K562 (cell line): ENCODE results near the gene STIM1. TPM values are rescaled to one million over a fixed set of nuclear protein-coding genes. Genes with fewer than 3 reads are reported as not detected.

Experiments used
- ATAC-seq: fragments of 200-7000 bp; cut with Tn5 transposase; 3 replicates; pipeline ENCODE4 v1.9.1; 2020; ENCODE audit warnings: moderate library complexity
- BruUV-seq: library from RNA; stranded (reverse); fragments of 400-500 nt; replicated peaks from 2 replicates; lab custom pipeline; 2021; lab: Mats Ljungman, UMichigan
- CTCF ChIA-PET: fragments of 300-600 bp; formaldehyde crosslinking; extraction: SDS; loops from one replicate; lab custom pipeline; 2021; ENCODE audit warnings: low intra/inter-chr PET ratio; lab: Yijun Ruan, JAX
- POLR2A ChIA-PET: fragments of 300-600, 350-650 bp; sonication (Branson Sonifier 250); formaldehyde crosslinking; extraction: SDS; loops from one replicate; lab custom pipeline; 2021; ENCODE audit warnings: antibody characterized with exemption, inconsistent platforms; lab: Yijun Ruan, JAX
- DNase-seq, 4 experiments: peaks; one replicate each; pipeline versions ENCODE4 v3.0.0 to v3.0.0-alpha.2; 2011 to 2018; ENCODE audit warnings: low spot score in 3 of 4, mixed read lengths in 3 of 4; ENCODE audit errors: extremely low read depth in 1 of 4
- FAIRE-seq: peaks from 2 replicates; lab custom pipeline; 2011; peaks lifted over from hg19 to GRCh38; lab: Jason Lieb, UNC
- H2AFZ ChIP-seq: 2 replicates; pipeline ENCODE4 v1.6.0; 2011; ENCODE audit warnings: low read depth, low read length, control low read depth, inconsistent platforms
- H3K27ac ChIP-seq: fragments of 200-600 bp; 3 replicates; pipeline ENCODE4 v1.8.0; 2011; ENCODE audit warnings: low read depth, mild to moderate bottlenecking, control low read depth, inconsistent platforms, low read length, moderate library complexity, mixed read lengths; ENCODE audit errors: extremely low read depth
- H3K27me3 ChIP-seq, 2 experiments: fragments of 300-600 bp in 1 of 2; 2 replicates in 1 of 2; 3 replicates in 1 of 2; pipeline versions ENCODE4 v1.6.0 to v1.8.0; 2011; ENCODE audit warnings: inconsistent platforms in 2 of 2, low read length in 2 of 2, mild to moderate bottlenecking in 1 of 2, mixed read lengths in 1 of 2, moderate library complexity in 1 of 2; ENCODE audit not compliant: control insufficient read depth in 2 of 2, insufficient read depth in 2 of 2
- H3K36me3 ChIP-seq: fragments of 300-600 bp; 3 replicates; pipeline ENCODE4 v1.8.0; 2011; ENCODE audit warnings: mild to moderate bottlenecking, low read length, inconsistent platforms; ENCODE audit not compliant: control insufficient read depth, insufficient read depth
- H3K4me1 ChIP-seq, 2 experiments: fragments of 200-600 bp in 1 of 2; replicated peaks in 1 of 2; 2 replicates in 1 of 2; 3 replicates in 1 of 2; pipeline versions ENCODE4 v1.5.1 to v1.8.0; 2011; ENCODE audit warnings: inconsistent platforms in 2 of 2, low read length in 2 of 2, mild to moderate bottlenecking in 1 of 2, mixed read lengths in 1 of 2, moderate library complexity in 1 of 2; ENCODE audit not compliant: control insufficient read depth in 2 of 2, insufficient read depth in 2 of 2
- H3K4me2 ChIP-seq: 2 replicates; pipeline ENCODE4 v1.6.1; 2011; ENCODE audit warnings: low read length, control low read depth, inconsistent platforms, mixed read lengths; ENCODE audit not compliant: insufficient read depth
- H3K4me3 ChIP-seq: fragments of 200-600 bp; sonication (generic), shearing (Covaris generic); 2 replicates; pipeline ENCODE4 v1.5.1; 2016; ENCODE audit warnings: control low read depth, inconsistent platforms
- H3K79me2 ChIP-seq: fragments of 200-600 bp; 3 replicates; pipeline ENCODE4 v1.8.0; 2011; ENCODE audit warnings: low read length, inconsistent platforms; ENCODE audit not compliant: control insufficient read depth, insufficient read depth
- H3K9ac ChIP-seq, 2 experiments: 2 replicates each; pipeline versions ENCODE4 v1.6.0 to v1.6.1; 2011; ENCODE audit warnings: low read depth in 2 of 2, low read length in 2 of 2, control low read depth in 1 of 2, inconsistent platforms in 1 of 2, mild to moderate bottlenecking in 1 of 2, mixed read lengths in 1 of 2; ENCODE audit not compliant: insufficient read depth in 1 of 2
- H3K9me1 ChIP-seq: one replicate; pipeline ENCODE4 v1.6.0; 2011; ENCODE audit warnings: inconsistent platforms, mild to moderate bottlenecking, low read length, moderate library complexity; ENCODE audit not compliant: control insufficient read depth, insufficient read depth
- H3K9me3 ChIP-seq: replicated peaks from 2 replicates; pipeline ENCODE4 v1.5.1; 2011; ENCODE audit warnings: low read depth, low read length, inconsistent platforms; ENCODE audit not compliant: control insufficient read depth, insufficient read depth
- H4K20me1 ChIP-seq: replicated peaks from 2 replicates; pipeline ENCODE4 v1.6.1; 2011; ENCODE audit warnings: low read length, inconsistent platforms, mixed read lengths; ENCODE audit not compliant: control insufficient read depth, insufficient read depth
- DNMT1 ChIP-seq: fragments of 450-650 bp; IDR thresholded peaks from 2 replicates; pipeline ENCODE4 v1.6.1; 2016; ENCODE audit warnings: antibody characterized with exemption, mild to moderate bottlenecking
- KDM1A ChIP-seq, 2 experiments: fragments of 450-650 bp; IDR thresholded peaks; 2 replicates each; pipeline ENCODE4 v1.6.1; 2016; ENCODE audit warnings: mild to moderate bottlenecking in 2 of 2
- LCOR ChIP-seq: sonication (generic); formaldehyde crosslinking; IDR thresholded peaks from 2 replicates; pipeline ENCODE4 v1.8.0; 2022; ENCODE audit warnings: mild to moderate bottlenecking, missing genetic modification reagents
- RBBP5 ChIP-seq: fragments of 200-600 bp; sonication (generic); IDR thresholded peaks from 2 replicates; pipeline ENCODE4 v1.6.1; 2012; ENCODE audit warnings: borderline replicate concordance, mild to moderate bottlenecking, low read length, control low read depth, inconsistent platforms; ENCODE audit not compliant: insufficient read depth, poor library complexity, severe bottlenecking
- RCOR1 ChIP-seq, 2 experiments: IDR thresholded peaks; 2 replicates each; pipeline ENCODE4 v1.6.1; 2012; ENCODE audit warnings: low read depth in 2 of 2, low read length in 2 of 2, borderline replicate concordance in 1 of 2, improper control_type of control experiment in 1 of 2
- ZNF589 ChIP-seq: fragments of 200-800 bp; sonication (Bioruptor generic); IDR thresholded peaks from 2 replicates; pipeline ENCODE4 v1.6.1; 2016; ENCODE audit warnings: low read depth, missing genetic modification characterization, missing compliant biosample characterization
- WGBS: fragments of 100-300 bp; shearing (Covaris generic); methylation state at CpG from one replicate; pipeline ENCODE4 v1.1.6; 2016; ENCODE audit warnings: low coverage, mixed read lengths; ENCODE audit not compliant: insufficient coverage; ENCODE audit errors: missing lambda C conversion rate; 5-methylcytosine and 5-hydroxymethylcytosine counted together
- in situ Hi-C: fragments of 300-500 bp; cut with MboI; formaldehyde crosslinking; loops from 4 replicates; pipeline ENCODE4 v1.15.0; 2018; ENCODE audit warnings: inconsistent platforms, mixed read lengths
- intact Hi-C: fragments of 100-400 bp; cut with micrococcal nuclease; formaldehyde crosslinking; loops from 2 replicates; pipeline ENCODE4 v1.14.2; 2022
- polyA plus RNA-seq, 8 experiments: library from polyadenylated mRNA; depleted of rRNA in 4 of 8; stranded (reverse) in 5 of 8; unstranded in 3 of 8; fragments of >200 nt; fragmentation: Nextera tagmentation in 2 of 8; fragmentation: Illumina TruSeq in 1 of 8; extraction: Ambion mirVana in 2 of 8; extraction: Trizol in 1 of 8; gene quantifications; 2 replicates each; pipeline versions ENCODE4 v1.2.1 to v1.2.3, GENCODE V29; 2011 to 2014; ENCODE audit warnings: inconsistent platforms in 1 of 8, missing spikeins in 1 of 8
- total RNA-seq, 7 experiments: library from RNA; depleted of rRNA in 6 of 7; stranded (reverse); fragments of >200 nt in 6 of 7; fragmentation: Illumina TruSeq in 2 of 7; extraction: Trizol in 2 of 7; gene quantifications; 2 replicates each; pipeline versions ENCODE4 v1.2.1 to v1.2.3, GENCODE V29; 2011 to 2021; ENCODE audit warnings: low replicate concordance in 1 of 7

Gene STIM1
- total and polyA plus RNA-seq, 9 of the 15 experiments (the other 6 are each of a cell fraction or from before 2014, with no cell fraction given), result 7.7 to 50.5 (median 22.5) TPM

DNA sequence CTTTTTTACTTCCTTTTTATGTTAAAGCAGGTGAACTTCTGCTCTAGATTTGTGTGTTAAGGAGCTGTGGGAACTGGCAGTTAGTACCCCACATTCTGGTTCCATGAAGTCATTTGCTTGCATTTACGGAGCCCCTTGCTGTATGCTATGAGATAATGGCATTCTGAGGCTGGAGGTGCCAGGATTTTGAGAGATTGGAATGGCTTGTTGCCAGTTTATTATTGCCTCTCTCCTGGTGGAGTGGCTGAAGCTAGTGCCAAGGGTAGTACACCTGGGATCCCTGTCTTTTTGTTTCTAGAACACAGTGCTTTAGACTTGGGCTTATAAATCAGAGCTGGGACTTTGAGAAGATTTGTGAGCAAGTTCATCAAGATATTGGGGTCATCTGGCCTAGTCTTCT, 73.8 kb downstream of the STIM1 start:
- no peak overlapping the region for H3K9ac ChIP-seq
- FAIRE-seq (no peak), ATAC-seq (no peak), DNase-seq (no peak)
- H3K27me3 ChIP-seq, result no peaks in the 10 kb centered on the region
- ChIA-PET CTCF (no interaction called here), POLR2A (interaction anchor here (0.7 kb wide), 1 partner anchor 228 kb away, joined by 3 read pairs; no protein-coding TSS in a partner anchor)
- no peak overlapping the region for H2AFZ ChIP-seq
- peaks cover 0 to 19% of the 10 kb centered on the region in 2 experiments; a peak in 2 of 5 replicates for H3K4me1 ChIP-seq
- 60% methylated on average over 1 of the region's 1 CpG for WGBS
- no peak overlapping the region for H3K4me2 ChIP-seq
- no peaks in the 10 kb centered on the region for H3K9me3 ChIP-seq
- H3K27ac ChIP-seq, result no peak overlapping the region
- intact Hi-C loops (no loop called here), in situ Hi-C loops (no loop called here)
- H3K4me3 ChIP-seq, result no peak overlapping the region
- peaks cover 3% of the 10 kb centered on the region; the same call in 2 of the 3 replicates for H3K36me3 ChIP-seq
- H3K79me2 ChIP-seq, result peaks cover 33% of the 10 kb centered on the region
- TF ChIP-seq LCOR (CRISPR knock-in tag) (no peak), ZNF589 (no peak), DNMT1 (no peak), RCOR1 (IDR thresholded peaks at IDR 0.05; ENCODE audit: borderline replicate concordance in 1 of 2, low read depth in 2 of 2, low read length in 2 of 2) (0 out of 4 replicates have a peak, but pooled peaks of 1 of the 2 experiments have one; percentile 10), RBBP5 (no peak), KDM1A (IDR thresholded peaks at IDR 0.05) (peak; percentile 22 to 64; a peak in 2 of 4 replicates)
- 0 out of 2 replicates have a peak, but pooled peaks cover 12% of the 10 kb centered on the region for H4K20me1 ChIP-seq
- peaks cover 2% of the 10 kb centered on the region for H3K9me1 ChIP-seq
- BruUV-seq, result no TSS peak
